ENCODE measurements around the gene GSTM3.

GSTM3 gene

GRCh38 chr1:109782514-109782913 lies 41.7 kb upstream of the GSTM3 start:
- Mint-ChIP-seq H3K4me1 (ENCODE audit: low read depth) (peaks cover 14% of the 10 kb centered on the region), H3K4me3 (no peak overlapping the region), H3K9me3 (peaks cover 15% of the 10 kb centered on the region), H3K36me3 (ENCODE audit: low read depth) (peaks cover 7% of the 10 kb centered on the region), H3K27me3 (ENCODE audit: low read depth) (no peaks in the 10 kb centered on the region), H3K27ac (no peak overlapping the region)
- DNase-seq (ENCODE audit: low spot score): no peak

- Mint-ChIP-seq H3K9me3 (peaks cover 15% of the 10 kb centered on the region), H3K27me3 (ENCODE audit: low read depth) (no peaks in the 10 kb centered on the region), H3K4me3 (no peak overlapping the region), H3K36me3 (ENCODE audit: low read depth) (peaks cover 7% of the 10 kb centered on the region), H3K27ac (no peak overlapping the region), H3K4me1 (ENCODE audit: low read depth) (peaks cover 17% of the 10 kb centered on the region)
- DNase-seq (ENCODE audit: low spot score): no peak
Measured at GRCh38 chr1:109781806-109782205, 41.0 kb upstream of the GSTM3 start.

DNA sequence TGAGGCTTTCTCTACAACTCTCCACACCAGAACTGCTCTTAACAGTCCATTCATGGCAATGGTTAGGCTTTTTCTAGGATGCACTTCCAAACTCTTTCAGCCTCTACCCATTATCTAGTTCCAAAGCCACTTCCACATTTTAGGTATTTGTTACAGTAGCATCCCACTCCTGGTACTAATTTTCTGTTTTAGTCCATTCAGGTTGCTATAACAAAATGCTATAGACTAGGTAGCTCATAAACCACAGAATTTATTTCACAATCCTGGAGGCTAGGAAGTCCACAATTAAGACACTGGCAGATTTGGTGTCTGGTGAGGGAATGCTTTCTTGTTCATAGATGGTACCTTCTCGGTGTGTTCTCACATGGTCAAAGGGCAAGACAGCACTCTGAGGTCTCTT lies 40.1 kb upstream of the GSTM3 start:
- no peak overlapping the region for H3K4me3 Mint-ChIP-seq
- peaks cover 14% of the 10 kb centered on the region for H3K4me1 Mint-ChIP-seq (ENCODE audit: low read depth)
- no peaks in the 10 kb centered on the region for H3K27me3 Mint-ChIP-seq (ENCODE audit: low read depth)
- H3K27ac Mint-ChIP-seq: no peak overlapping the region
- DNase-seq (ENCODE audit: low spot score): no peak
- peaks cover 15% of the 10 kb centered on the region for H3K9me3 Mint-ChIP-seq
- H3K36me3 Mint-ChIP-seq (ENCODE audit: low read depth): peaks cover 7% of the 10 kb centered on the region

DNA sequence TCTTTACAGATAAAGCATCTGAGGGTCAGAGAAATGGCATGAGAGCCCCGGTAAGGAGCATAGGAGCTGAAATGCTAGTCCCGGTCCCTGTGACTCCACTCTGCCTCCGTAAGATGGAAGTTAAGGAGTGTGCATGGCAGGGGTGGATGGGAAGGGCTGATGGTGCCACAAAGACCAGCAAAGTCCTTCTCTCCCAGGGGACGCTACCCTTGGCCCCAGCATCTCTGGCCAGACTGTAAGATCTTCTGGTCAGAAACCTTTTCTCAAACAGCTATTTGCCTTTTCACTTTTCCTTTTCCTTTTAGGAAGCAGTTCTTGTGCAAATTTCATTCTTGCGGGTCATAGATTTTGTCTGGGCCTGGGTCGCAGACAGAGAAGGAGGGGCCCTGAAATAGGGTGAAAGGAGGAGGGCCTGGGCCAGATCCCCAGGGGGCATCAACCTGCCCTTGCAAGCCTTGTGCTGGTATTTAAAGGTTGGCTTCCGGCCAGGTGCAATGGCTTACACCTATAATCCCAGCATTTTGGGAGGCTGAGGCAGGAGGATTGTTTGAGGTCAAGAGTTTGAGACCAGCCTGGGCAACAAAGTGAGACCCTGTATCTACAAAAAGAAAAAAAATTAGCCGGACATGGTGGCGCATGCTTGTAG lies 37.3 kb upstream of the GSTM3 start:
- H3K27me3 Mint-ChIP-seq (ENCODE audit: low read depth): peaks cover 3% of the 10 kb centered on the region
- H3K27ac Mint-ChIP-seq: no peak overlapping the region
- no peak overlapping the region for H3K4me3 Mint-ChIP-seq
- no peak for DNase-seq (ENCODE audit: low spot score)
- H3K9me3 Mint-ChIP-seq: peaks cover 15% of the 10 kb centered on the region
- H3K36me3 Mint-ChIP-seq (ENCODE audit: low read depth): peaks cover 7% of the 10 kb centered on the region
- H3K4me1 Mint-ChIP-seq (ENCODE audit: low read depth): peaks cover 16% of the 10 kb centered on the region

DNA sequence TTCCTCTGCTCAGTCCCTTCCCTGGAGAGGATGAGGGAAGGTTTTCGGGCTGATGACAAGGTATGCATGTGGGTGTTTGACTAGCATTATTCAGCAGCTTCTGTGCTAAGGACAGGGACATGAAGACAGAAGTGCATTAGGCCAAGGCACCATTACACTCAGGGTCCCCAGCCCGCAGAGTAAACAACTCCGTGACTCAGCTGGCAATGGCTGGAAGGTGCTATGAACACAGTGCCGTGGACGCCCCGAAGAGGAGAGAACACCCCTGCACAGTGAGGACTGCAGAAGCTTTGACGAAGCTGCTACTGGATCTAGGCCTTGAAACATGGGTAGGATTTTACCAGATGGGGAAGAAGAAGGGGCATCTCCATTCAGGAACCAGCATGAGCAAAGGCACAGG lies 36.6 kb upstream of the GSTM3 start:
- peaks cover 3% of the 10 kb centered on the region for H3K27me3 Mint-ChIP-seq (ENCODE audit: low read depth)
- H3K4me3 Mint-ChIP-seq: no peak overlapping the region
- H3K27ac Mint-ChIP-seq: peak overlapping the region; percentile 29
- peaks cover 16% of the 10 kb centered on the region for H3K4me1 Mint-ChIP-seq (ENCODE audit: low read depth)
- peaks cover 15% of the 10 kb centered on the region for H3K9me3 Mint-ChIP-seq
- no peak for DNase-seq (ENCODE audit: low spot score)
- H3K36me3 Mint-ChIP-seq (ENCODE audit: low read depth): peaks cover 7% of the 10 kb centered on the region

GRCh38 chr1:109776911-109777310 lies 36.1 kb upstream of the GSTM3 start:
- Mint-ChIP-seq H3K9me3 (peaks cover 15% of the 10 kb centered on the region), H3K27ac (peak overlapping the region; percentile 80), H3K4me1 (ENCODE audit: low read depth) (peaks cover 19% of the 10 kb centered on the region), H3K36me3 (ENCODE audit: low read depth) (peaks cover 7% of the 10 kb centered on the region), H3K4me3 (no peak overlapping the region), H3K27me3 (ENCODE audit: low read depth) (peaks cover 3% of the 10 kb centered on the region)
- peak; percentile 73 for DNase-seq (ENCODE audit: low spot score)

DNA sequence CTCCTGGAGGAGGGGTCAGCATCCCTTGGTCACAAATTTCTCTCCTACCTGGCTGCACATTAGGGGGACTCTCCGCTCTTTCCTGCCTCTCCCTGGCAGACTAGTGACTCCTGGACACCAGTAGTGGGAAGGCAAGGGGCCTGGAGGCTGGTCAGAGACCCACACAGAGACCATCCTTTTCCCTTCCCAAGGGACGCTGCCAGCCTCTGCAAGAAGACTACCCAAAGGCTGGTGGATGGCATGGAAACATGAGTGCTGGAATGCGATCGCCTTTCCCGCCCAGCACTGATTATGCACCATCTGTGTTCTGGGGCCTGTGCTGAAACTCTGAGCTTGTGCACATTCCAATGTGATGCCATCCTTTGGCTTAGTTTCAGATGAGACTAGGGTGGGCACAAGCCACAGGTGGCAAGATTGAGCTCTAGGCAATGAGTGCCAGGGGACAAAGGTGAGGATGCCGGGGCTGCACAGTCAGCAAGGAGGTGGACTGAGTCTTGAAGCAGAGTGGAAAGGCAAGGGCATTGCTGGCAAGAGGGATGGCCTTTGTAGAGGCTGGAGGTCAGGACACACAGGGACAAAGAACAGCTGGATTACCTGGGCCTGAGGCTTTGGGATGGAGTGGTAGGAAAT lies 35.5 kb upstream of the GSTM3 start:
- peaks cover 20% of the 10 kb centered on the region for H3K4me1 Mint-ChIP-seq (ENCODE audit: low read depth)
- no peak for DNase-seq (ENCODE audit: low spot score)
- H3K27me3 Mint-ChIP-seq (ENCODE audit: low read depth): peaks cover 3% of the 10 kb centered on the region
- H3K27ac Mint-ChIP-seq: no peak overlapping the region
- H3K4me3 Mint-ChIP-seq: no peak overlapping the region
- peaks cover 10% of the 10 kb centered on the region for H3K9me3 Mint-ChIP-seq
- H3K36me3 Mint-ChIP-seq (ENCODE audit: low read depth): peaks cover 7% of the 10 kb centered on the region

DNA sequence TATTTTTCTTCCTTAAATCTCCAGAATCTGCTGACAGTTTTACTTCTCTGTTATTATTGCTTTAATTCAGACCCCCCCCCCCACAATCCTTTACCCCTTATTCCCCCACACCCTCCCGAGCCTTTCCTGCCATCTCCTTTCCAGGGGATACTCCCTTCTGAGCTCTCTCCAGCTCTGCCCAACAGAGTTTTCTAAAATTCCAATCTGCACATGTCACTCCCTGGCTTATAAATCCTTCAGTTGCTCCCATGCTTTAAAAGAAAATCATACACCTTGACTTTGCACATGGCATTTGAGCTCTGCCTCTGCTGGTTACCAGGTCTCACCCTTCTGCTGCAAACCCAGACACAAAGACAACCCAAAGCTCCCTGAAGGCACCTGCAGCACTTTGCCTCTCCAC lies 34.6 kb upstream of the GSTM3 start:
- peaks cover 24% of the 10 kb centered on the region for H3K4me1 Mint-ChIP-seq (ENCODE audit: low read depth)
- peaks cover under 1% of the 10 kb centered on the region for H3K9me3 Mint-ChIP-seq
- H3K27ac Mint-ChIP-seq: no peak overlapping the region

DNA sequence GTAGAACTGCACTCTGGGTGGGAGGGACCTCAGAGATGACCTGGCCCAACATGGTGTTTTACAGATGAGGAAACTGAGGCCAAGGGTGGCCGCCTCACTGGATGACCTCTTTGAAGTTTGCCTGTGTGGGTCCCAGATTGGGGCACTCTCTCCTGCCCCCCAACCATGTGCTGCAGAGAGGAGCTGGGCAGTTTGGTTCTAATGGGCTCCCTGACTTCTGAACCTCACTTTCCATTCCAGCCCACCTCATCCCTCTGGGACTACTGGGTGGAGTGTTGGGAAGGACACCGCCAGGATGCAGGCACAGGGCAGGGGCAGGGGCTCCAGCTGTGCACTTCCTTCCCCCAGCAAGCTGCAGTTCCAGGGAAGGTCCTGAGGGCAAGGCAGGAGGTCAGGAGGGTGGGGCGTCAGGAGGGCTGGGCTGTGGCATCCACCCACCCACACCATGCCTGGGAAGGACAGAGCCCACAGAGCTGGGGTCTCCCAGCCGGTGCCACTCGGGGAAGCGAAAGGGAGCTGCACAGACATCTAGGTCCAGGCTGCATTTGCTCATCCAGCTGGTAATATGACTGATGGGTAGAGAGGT lies 33.2 kb upstream of the GSTM3 start:
- Mint-ChIP-seq H3K4me1 (ENCODE audit: low read depth) (peaks cover 24% of the 10 kb centered on the region), H3K36me3 (ENCODE audit: low read depth) (no peaks in the 10 kb centered on the region), H3K27ac (no peak overlapping the region), H3K9me3 (no peaks in the 10 kb centered on the region), H3K27me3 (ENCODE audit: low read depth) (peaks cover 3% of the 10 kb centered on the region), H3K4me3 (no peak overlapping the region)
- DNase-seq (ENCODE audit: low spot score): no peak

More for the DNA sequence above, 34.6 kb upstream of the GSTM3 start:
- peaks cover 3% of the 10 kb centered on the region for H3K27me3 Mint-ChIP-seq (ENCODE audit: low read depth)
- H3K36me3 Mint-ChIP-seq (ENCODE audit: low read depth): peaks cover under 1% of the 10 kb centered on the region
- H3K4me3 Mint-ChIP-seq: no peak overlapping the region
- DNase-seq (ENCODE audit: low spot score): no peak

- Mint-ChIP-seq H3K4me1 (ENCODE audit: low read depth) (peaks cover 24% of the 10 kb centered on the region), H3K27me3 (ENCODE audit: low read depth) (peaks cover 3% of the 10 kb centered on the region), H3K4me3 (no peak overlapping the region), H3K36me3 (ENCODE audit: low read depth) (no peaks in the 10 kb centered on the region), H3K9me3 (no peaks in the 10 kb centered on the region), H3K27ac (no peak overlapping the region)
- peak; percentile 65 for DNase-seq (ENCODE audit: low spot score)
Measured at GRCh38 chr1:109773203-109773899, 32.5 kb upstream of the GSTM3 start.

- Mint-ChIP-seq H3K4me1 (ENCODE audit: low read depth) (peaks cover 24% of the 10 kb centered on the region), H3K27me3 (ENCODE audit: low read depth) (peaks cover 3% of the 10 kb centered on the region), H3K27ac (no peak overlapping the region), H3K36me3 (ENCODE audit: low read depth) (no peaks in the 10 kb centered on the region), H3K4me3 (no peak overlapping the region), H3K9me3 (no peaks in the 10 kb centered on the region)
- DNase-seq (ENCODE audit: low spot score): no peak
Measured at GRCh38 chr1:109772658-109773202, 31.9 kb upstream of the GSTM3 start.

DNA sequence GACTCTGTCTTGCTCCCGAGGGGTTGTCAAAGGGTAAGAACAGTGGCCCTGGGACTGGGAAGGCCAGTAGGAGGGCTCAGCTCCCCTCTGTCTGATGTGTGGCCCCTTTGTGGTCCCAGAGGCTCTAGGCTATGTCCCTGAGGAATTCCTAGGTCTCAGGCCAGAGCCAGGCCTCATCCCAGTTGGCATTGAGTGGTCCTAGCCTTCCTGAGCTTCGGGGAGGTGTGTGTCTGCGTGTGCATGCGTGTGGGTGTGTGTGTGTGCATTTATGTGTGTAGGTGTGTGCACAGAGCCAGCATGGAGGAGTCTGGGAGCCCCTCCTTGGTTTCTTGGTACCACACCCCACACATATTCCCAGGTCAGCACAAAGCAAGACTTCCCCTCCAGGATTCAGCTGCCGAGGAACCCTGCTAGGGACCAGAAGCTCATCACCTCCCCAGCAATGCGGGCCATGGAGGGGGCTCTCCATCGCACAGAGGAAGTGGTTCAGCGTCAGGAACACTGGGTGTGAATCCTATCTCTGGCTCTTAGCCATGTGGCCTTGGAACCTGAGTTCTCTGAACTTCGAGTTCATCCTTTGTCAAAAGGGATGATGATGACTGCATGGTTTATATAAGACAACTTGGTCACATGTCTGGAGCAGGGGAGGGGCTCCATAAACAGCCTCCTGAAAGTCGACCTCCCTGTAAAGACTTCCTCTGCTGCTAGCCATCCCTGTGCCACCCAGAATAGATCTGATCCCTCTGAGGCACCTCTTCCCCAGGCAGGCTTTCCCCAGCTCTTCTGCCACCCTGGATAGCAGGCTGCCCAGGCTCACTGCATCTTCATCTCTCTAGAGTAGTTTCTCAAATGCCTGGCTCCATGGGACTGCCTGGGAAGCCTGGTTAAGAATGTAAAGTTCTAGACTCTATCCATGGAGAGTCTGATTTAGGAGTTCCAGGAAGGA lies 31.1 kb upstream of the GSTM3 start:
- Mint-ChIP-seq H3K27ac (no peak overlapping the region), H3K4me1 (ENCODE audit: low read depth) (peaks cover 18% of the 10 kb centered on the region), H3K9me3 (no peaks in the 10 kb centered on the region), H3K27me3 (ENCODE audit: low read depth) (peaks cover 3% of the 10 kb centered on the region), H3K36me3 (ENCODE audit: low read depth) (no peaks in the 10 kb centered on the region), H3K4me3 (no peak overlapping the region)
- DNase-seq (ENCODE audit: low spot score): no peak

All from T-helper 2 cell treated with Interferon-gamma antibody and Interleukin-4, amounts not matched to agents 5 μg/mL and 100 μg/mL, for 36 hours (primary cell).